Head of caudate nucleus (tissue), 42 donors: ENCODE data around the gene OBP2A.
A peak's percentile ranks its signal among the peaks of the same experiment; 100 is the strongest.
"Not testable (repeated sequence)": the region's sequence is repeated elsewhere in the genome, so short reads cannot be mapped to it uniquely, and the experiment has no call there.

Experiments
- DNase-seq, 42 donors: peaks; one replicate each; pipeline versions ENCODE4 v3.0.0 to v3.0.0-alpha.2; 2020 to 2021; ENCODE audit warnings: mixed read lengths in 7 of 42
- intact Hi-C: fragments of 100-400 bp; cut with DNase I; formaldehyde crosslinking; loops from one replicate; pipeline ENCODE4 v1.15.0; 2022

The OBP2A gene, protein sequence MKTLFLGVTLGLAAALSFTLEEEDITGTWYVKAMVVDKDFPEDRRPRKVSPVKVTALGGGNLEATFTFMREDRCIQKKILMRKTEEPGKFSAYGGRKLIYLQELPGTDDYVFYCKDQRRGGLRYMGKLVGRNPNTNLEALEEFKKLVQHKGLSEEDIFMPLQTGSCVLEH

DNA sequence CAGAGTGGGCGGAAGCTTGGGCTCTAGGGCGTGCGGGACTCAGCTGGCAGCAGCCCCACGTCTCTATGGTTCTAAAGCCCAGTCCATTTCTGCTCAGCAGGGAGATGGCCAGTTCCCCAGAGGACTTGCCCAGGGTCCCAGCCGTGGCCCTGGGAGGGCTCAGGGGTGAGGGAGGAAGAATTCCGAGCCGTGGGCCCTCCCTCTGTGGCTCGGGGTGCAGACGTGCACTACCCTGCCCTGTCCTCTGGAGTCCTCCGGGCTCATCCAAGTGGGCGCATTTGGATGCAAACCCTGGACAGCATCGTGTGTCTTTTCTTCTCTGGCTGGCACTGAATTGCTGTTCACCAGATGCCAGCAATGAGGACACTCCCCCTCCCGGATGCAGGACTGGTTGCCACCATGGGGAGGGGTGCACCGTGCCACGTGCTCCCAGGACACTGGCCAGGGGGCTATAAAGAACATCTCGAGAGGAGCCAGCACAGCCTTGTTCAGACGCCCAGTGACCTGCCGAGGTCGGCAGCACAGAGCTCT is at the start of gene OBP2A:
TSS of gene OBP2A (plus strand) at position 481 of the 531 bp plus-strand sequence. CDS start 55 bp downstream, outside the sequence.
- intact Hi-C loops = not testable (repeated sequence)
- DNase-seq = peak in 2 of 42 donors; percentile 0 to 6

DNA sequence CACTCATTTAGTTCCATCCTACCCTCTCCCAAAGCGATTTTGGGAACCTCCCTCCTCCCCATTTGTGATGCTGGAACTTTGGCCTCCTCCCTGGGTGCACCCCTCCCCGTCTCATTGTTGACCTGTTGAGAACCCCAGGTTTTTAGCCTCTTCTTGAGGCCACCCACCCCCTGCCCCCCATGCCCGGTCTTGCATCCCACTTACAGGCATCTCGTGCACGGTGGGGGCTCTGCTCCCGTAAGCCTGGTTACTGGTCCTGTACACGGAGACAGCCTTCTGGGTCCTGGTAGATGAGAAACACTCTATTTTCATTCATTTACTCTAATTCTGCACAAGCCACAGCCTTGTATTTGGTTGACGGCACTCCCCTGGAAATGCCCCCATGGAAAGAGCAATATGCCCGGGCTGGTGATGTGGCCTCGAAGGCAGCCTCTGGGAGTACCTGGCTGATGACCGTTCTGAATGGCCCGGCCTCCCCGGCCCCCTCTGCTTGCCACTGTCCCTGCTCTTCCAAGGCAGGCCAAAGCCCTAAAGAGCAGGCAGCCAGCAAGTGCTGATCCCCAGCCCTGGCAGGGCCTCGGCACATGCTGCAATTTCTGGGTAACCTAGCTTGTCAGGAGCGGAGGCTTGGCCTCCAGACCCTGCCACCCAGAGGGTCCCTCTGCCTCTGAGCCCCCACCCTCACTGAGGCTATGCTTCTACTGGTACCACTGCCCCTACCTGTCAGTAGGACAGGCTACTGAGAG is 47.4 kb upstream of the OBP2A start:
- no peak for DNase-seq
- intact Hi-C loops = no loop called here

DNA sequence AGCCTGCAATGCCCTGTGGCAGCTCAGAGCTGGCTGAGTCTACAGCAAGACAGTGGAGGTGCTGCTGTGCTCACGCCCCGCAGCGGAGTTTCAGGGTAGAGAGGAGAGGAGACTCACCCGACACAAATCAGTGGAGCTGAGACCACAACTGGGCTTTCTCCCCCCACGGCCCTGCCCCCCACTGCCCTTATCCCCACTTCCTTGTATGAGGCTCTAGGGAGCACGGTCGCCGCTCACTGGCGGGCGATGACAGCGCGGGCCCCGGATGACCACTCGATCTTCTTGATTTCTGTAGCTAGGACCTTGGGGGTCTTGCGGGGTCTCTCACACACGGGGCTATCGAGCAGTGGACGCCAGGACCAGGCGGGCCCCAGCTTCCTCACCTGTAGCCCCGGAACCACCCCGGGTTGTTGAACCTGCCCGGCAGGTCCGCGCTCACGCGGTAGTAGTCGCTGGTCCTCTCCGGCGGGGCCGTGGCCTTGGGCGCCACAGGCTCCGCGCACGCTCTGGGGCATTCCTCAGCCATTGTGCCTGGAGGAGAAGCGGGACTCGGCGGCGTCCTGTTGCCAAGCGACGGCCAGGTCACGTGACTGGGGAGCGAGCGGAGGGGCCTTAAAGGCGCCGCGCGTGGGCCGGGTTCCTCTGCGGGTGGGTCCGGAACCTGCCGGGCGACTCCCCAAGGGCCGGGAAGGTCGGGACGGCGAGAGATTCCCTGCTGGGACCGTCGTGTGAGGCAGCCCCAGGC is 46.4 kb upstream of the OBP2A start:
- DNase-seq = peak; percentile 95 to 100 (median 99)
- intact Hi-C loops = no loop called here

DNA sequence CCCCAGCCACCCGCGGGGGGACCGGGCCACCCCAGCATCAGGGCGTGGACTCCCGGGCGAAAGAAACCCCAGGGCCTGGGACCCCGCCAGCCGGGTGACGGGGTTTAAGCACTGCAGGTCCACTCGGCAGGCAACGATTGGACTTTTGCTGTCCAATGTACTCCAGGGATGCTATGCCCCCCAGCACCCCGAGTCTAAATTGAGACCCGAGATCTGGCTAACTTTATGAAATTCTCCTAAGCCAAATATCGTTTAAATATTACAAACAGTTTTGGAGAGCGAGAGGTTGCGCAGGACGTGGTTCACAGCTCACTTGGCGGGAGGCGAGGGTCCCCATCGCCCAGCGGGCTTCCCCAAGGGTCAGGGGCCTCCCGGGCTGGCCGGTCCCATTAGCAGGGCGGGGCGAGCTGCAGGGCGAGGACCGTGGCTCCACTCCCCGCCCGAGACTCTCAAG is 45.8 kb upstream of the OBP2A start:
- intact Hi-C loops = no loop called here
- DNase-seq = no peak

DNA sequence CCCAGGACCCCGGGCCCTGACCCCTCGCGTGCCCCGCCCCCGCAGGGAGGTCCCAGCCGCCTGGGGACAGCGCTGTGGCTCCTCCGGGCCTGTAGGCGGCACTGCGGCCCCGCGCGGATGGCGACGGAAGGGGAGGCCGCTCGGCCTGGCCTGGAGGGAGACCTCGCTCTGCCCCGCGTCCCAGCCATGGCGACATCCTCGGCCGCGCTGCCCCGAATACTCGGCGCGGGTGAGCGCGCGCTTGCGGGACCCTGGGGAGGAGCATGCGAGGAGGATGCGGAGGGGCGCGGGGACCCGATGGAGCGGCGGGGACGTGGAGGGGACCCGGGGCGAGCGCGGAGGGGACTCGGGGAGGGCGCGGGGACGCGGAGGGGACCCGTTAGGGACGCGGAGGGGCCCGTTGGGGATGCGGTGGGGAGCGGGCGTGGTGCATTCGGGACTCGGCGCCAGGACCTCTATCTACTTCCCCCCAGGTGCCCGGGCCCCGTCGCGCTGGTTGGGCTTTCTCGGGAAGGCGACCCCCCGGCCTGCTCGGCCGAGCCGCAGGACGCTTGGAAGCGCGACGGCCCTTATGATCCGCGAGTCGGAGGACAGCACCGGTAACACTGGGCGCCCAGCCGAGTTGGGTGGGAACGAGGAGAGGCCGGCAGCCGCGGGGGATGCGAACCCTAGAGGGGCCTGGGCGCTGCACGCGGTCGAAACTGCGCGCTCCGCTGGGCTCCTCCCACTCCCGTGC is 45.2 kb upstream of the OBP2A start, which contains the start of gene MRPS2:
TSS of gene MRPS2 (plus strand) at position 158 of the 736 bp plus-strand sequence. CDS start at position 187, 29 bp downstream.
- intact Hi-C loops = no loop called here
- peak; percentile 45 to 95 (median 90) for DNase-seq

DNA sequence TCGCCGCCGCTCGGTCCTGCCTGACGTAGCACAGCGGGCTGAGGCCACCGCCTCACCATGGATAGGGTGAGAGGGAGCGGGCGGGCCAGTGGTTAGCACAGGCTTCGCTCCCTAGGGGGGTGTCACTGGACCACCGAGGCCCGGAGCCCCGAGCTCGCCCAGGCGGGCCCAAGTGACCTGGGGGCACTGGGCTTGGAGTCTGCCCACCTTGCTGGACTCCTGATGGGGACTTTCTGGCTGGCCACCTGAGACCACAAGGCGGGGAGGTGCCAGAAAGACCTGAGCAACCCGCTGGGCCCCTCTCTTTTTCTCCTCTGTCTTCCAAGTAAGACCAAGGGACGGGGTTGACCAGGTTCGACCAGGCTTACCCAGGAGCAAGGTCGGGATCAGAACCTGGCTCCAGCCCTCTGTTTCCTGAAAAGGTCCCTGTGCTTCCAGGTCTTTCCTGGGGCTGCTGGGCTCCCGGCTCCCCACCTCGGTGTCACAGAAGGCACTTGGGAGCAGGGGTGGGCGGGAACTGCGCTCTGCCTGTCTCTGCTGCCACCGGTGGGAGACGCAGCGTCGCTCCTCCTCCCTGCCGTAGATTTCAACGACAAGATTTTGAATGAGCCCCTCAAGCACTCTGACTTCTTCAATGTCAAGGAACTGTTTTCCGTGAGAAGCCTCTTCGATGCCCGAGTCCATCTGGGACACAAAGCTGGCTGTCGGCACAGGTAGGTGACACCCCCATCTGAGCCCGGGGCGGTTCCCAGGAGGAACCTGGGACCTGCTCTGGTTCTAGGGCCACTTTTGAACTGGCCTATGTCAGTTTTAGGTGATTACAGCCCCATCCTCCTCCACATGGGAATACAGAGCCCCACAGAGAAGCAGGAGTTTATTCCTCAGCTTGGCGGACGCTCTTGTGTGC is 44.4 kb upstream of the OBP2A start:
- peak in 40 of 42 donors; percentile 17 to 83 (median 59) for DNase-seq
- intact Hi-C loops = no loop called here

DNA sequence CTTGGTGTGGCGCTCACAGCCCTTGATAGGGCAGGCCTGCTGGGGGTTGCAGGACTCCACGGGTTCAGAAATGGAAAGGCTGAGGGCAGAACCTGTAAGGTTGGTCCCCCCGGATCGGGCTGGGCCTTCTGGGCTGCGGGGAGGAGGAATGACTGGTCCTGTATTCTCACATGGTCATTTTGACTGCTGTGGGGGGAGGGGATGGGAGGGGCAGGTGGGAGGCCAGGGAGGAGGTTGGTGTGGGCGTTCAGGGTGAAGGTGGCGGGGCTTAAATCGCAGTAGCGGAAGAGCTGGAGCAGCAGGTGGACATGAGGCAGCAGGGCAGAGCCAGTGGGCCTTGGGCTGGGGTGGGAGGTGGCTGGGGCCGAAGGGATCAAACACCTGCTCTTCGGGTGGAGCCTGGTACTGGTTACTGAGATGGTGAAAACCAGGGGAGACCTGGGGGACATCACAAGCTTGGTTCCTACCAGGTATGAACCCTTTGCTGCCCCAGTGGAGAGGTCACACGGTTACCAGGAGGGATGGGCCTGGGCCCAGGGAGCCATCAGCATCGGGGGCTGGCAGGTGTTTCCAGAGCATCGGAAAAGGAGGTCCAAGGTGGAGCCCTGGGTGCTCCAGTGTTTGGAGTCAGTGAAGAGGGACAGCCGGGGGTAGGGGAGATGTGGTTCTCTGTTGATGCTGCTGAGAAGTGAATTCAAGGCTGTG is 43.6 kb upstream of the OBP2A start:
- intact Hi-C loops = no loop called here
- DNase-seq = peak in 1 of 42 donors; percentile 3

DNA sequence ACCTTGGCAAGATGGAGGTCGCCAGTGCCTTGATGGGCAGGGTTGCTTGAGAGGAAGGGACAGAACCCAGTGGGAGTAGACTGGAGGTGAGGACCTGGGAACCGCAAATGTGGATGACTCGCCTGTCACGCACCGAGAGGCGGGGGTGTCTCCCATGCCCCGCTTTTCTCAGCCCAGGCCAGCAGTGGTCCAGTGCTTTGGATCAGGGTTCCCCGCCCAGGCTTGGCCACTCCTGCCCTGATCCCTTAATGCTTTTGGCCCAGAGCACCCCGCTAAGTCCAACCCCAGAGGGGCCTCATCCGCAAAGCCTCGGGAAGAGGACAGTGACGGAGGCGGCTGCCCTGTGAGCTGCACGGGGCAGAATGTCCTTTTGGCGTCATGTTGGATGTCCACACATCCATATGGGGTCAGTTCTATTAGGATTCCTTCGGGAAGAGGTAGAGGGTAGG is 43.0 kb upstream of the OBP2A start:
- intact Hi-C loops = no loop called here

DNA sequence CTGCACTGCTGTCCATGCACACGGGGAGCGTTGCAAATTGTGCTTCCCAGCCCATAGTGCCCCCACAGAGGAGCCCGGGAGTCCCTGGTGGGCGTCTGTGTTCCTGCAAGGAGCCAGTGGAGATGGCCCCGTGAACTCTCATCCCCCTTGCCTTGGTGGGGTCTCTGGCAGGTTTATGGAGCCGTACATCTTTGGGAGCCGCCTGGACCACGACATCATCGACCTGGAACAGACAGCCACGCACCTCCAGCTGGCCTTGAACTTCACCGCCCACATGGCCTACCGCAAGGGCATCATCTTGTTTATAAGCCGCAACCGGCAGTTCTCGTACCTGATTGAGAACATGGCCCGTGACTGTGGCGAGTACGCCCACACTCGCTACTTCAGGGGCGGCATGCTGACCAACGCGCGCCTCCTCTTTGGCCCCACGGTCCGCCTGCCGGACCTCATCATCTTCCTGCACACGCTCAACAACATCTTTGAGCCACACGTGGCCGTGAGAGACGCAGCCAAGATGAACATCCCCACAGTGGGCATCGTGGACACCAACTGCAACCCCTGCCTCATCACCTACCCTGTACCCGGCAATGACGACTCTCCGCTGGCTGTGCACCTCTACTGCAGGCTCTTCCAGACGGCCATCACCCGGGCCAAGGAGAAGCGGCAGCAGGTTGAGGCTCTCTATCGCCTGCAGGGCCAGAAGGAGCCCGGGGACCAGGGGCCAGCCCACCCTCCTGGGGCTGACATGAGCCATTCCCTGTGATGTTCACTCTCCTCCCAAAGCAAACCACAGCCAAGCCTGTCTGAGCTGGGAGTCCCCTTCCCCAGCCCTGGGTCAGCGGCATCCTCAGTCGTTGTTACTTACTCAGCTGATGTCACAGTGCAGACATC is 42.3 kb upstream of the OBP2A start:
- intact Hi-C loops = no loop called here
- no peak for DNase-seq

More for the DNA sequence above, 43.0 kb upstream of the OBP2A start:
- no peak for DNase-seq

DNA sequence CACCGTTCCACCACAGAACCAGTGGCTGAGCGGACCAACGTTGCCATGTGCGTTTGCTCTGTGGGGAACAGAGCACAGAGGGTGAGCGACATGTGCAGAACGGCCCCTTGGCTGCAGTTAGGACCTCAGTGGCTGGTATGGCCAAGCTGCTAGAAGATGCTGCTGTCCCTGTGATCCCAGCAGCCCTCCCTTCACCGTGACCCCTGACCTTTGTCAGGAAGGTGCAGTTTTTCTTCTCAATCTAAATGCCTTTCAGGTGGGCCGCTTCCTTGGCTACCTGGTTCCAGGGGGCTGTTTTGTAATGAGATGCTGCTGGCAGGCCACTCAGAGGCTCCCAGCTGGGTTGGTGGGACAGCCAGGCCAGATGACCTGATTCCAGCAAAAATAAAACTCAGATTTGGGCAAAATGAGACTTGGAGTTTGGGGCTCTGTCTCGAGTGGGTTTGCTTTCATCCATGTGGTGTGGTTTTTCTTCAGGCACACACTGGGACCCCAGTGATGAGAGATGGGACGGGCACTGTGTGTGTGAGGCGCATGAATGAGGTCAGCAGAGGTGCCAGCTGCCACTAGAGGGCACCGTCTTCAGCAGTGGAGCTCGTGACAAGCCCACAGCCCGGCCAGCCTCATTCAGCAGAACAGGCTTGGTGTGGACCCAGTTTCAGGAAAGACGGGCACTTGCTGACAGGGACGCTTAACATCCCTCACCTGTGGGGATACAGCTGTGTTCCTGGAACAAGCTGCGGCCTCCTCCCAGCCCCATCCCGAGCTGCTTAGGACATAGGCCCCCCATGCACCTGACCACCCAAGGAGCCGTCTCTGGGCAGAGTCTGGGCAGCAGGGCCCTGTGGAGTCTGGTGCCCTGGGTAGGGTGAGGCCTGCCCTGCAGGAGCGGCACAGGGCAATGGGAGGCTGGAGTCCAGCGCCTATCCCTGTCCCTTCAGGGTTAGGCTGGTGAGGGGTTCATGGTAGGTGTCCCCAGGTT is 41.4 kb upstream of the OBP2A start:
- DNase-seq = peak; percentile 59 to 90 (median 77)
- intact Hi-C loops = no loop called here

DNA sequence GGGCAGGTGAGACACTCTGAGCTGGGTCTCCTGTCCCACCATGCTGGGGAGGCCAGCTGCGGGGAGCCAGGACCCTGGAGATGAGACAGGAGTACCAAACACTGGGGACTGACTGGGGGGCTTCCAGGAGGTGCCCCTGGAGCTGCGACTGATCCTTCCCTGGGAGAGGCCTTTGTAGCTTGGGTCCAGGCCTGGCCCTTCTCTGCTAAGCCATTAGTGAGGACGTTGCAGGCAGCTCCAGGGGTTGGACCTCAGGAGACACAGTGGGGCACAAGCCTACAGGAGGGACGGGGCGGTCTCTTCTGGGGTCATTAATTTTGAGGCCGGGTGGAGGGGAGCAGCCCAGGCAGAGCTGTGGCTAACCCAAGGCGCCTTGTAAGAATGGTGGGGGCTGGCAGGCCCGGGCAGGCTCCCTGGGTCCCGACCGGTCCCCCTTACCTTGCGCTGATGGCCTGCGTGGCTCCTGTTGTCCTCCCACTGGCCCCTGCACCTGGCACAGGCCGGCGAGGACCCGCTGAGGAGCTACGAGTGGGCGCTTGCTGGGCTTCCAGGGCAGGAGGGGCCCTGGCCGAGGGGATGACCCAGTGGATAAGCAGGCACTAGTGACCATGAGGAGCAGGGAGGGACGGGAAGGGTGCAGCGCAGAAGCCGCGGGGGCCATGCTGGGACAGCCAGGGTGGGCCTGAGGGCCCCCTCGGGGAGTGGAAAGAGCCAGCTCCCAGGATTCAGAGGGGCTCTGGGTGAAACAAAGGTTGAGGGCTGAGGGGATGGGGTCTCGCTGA is 40.3 kb upstream of the OBP2A start:
- intact Hi-C loops = no loop called here
- DNase-seq = peak in 1 of 42 donors; percentile 3

DNA sequence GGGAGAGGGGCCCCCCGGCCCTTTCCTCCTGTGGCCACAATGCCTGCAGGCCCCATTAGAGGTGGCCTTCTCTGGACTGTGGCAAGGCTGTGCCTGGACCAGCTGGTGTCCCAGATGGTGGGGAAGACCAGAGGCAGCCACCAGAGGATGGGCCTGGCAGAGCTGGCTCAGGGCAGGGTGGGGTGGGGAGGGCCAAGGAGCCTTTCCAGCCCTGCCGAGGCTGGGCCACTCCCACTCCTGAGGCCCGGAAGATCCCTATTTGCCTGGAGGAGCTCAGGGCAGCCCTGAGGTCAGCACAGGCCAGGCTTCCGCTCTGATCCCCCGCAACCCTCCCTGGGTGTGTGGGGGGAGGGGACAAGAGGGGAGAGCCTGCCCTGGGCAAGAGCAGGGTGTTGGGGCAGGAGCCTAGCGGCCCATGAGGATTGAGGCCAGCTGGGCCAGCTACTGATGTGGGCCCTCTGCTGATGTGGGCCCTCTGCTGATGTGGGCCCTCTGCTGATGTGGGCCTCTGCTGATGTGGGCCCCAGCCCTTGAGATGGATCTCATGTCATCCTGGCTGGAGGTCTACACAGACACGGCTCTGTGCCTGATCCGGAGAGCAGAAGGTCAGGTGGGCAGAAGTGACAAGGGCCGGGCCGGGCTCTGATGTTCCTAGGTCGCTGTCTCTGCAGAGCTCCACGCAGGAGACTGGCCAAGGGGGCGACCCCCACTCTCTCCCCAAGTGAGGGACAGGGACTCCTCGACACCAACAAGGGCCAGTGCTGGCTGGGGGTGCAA is 39.4 kb upstream of the OBP2A start:
- intact Hi-C loops = no loop called here
- peak in 1 of 42 donors; percentile 0 for DNase-seq
